HCT116 (cell line): Measurements from ENCODE around the gene GTF3C1. TPM values are rescaled to one million over a fixed set of nuclear protein-coding genes. Genes with fewer than 3 reads are reported as not detected.

Experiments used
- ATAC-seq: fragments of 200-7000 bp; cut with Tn5 transposase; 2 replicates; pipeline ENCODE4 v1.9.1; 2020; ENCODE audit warnings: mild to moderate bottlenecking, moderate library complexity
- BruUV-seq: library from RNA; stranded (reverse); fragments of 400-500 nt; replicated peaks from 2 replicates; lab custom pipeline; 2021; lab: Mats Ljungman, UMichigan
- CTCF ChIA-PET: fragments of 300-600 bp; sonication (Branson Sonifier 250); formaldehyde crosslinking; loops from one replicate; lab custom pipeline; 2021; ENCODE audit warnings: antibody characterized with exemption; lab: Charles Lee
- POLR2A ChIA-PET: fragments of 300-600, 350-600 bp; sonication (Branson Sonifier 250); formaldehyde crosslinking; loops from one replicate; lab custom pipeline; 2021; ENCODE audit warnings: antibody characterized with exemption; lab: Charles Lee
- RAD21 ChIA-PET, 2 experiments: fragments of 300-600 bp; sonication (Branson Sonifier 250); formaldehyde crosslinking; loops; one replicate each; lab custom pipeline; 2023; ENCODE audit warnings: low total read pairs in 2 of 2; ENCODE audit not compliant: uncharacterized antibody in 2 of 2, unreplicated experiment in 2 of 2, low non-redundant PET in 1 of 2; lab: Charles Lee
- DNase-seq: peaks from one replicate; pipeline ENCODE4 v3.0.0-alpha.2; 2010; ENCODE audit warnings: low read depth, low spot score
- H2AFZ ChIP-seq: fragments of 200-600 bp; shearing (Covaris generic), sonication (generic); 2 replicates; pipeline ENCODE4 v1.6.1; 2017; ENCODE audit warnings: low read depth, mixed run types, mixed read lengths, antibody characterized with exemption, low read length; ENCODE audit not compliant: poor library complexity, severe bottlenecking
- H3K27ac ChIP-seq: 2 replicates; pipeline ENCODE4 v1.5.1; 2012; ENCODE audit warnings: low read depth, low read length
- H3K27me3 ChIP-seq: fragments of 200-600 bp; sonication (generic); 2 replicates; pipeline ENCODE4 v1.6.1; 2016; ENCODE audit warnings: mixed run types, low read length, mixed read lengths; ENCODE audit not compliant: insufficient read depth
- H3K36me3 ChIP-seq, 2 experiments: fragments of 200-500 bp in 1 of 2; fragments of 200-600 bp in 1 of 2; sonication (Bioruptor generic) in 1 of 2; sonication (generic) in 1 of 2; 2 replicates each; pipeline versions ENCODE4 v1.5.1 to v1.6.1; 2014 to 2016; ENCODE audit warnings: low read length in 2 of 2, inconsistent platforms in 1 of 2, mixed read lengths in 1 of 2, mixed run types in 1 of 2; ENCODE audit not compliant: insufficient read depth in 2 of 2, control insufficient read depth in 1 of 2
- H3K4me1 ChIP-seq, 2 experiments: fragments of 200-600 bp in 1 of 2; sonication (generic) in 1 of 2; 2 replicates each; pipeline versions ENCODE4 v1.5.1 to v1.6.1; 2012 to 2017; ENCODE audit warnings: low read length in 2 of 2, inconsistent platforms in 1 of 2, mild to moderate bottlenecking in 1 of 2, mixed read lengths in 1 of 2, mixed run types in 1 of 2, moderate library complexity in 1 of 2; ENCODE audit not compliant: insufficient read depth in 2 of 2, control insufficient read depth in 1 of 2
- H3K4me2 ChIP-seq: fragments of 200-600 bp; sonication (generic); 2 replicates; pipeline ENCODE4 v1.6.1; 2017; ENCODE audit warnings: mixed run types, low read length, mixed read lengths
- H3K4me3 ChIP-seq, 2 experiments: fragments of 200-600 bp in 1 of 2; sonication (generic) in 1 of 2; replicated peaks in 1 of 2; 2 replicates each; pipeline ENCODE4 v1.5.1; 2011 to 2016; ENCODE audit warnings: low read length in 2 of 2, control low read depth in 1 of 2, low read depth in 1 of 2, mild to moderate bottlenecking in 1 of 2, mixed read lengths in 1 of 2, mixed run types in 1 of 2
- H3K79me2 ChIP-seq: fragments of 200-600 bp; sonication (generic); 2 replicates; pipeline ENCODE4 v1.6.1; 2017; ENCODE audit warnings: mild to moderate bottlenecking, mixed run types, low read length, moderate library complexity, mixed read lengths; ENCODE audit not compliant: insufficient read depth
- H3K9ac ChIP-seq: fragments of 200-600 bp; sonication (generic); 2 replicates; pipeline ENCODE4 v1.6.1; 2016; ENCODE audit warnings: low read length, mixed read lengths
- H3K9me2 ChIP-seq: fragments of 200-600 bp; sonication (generic), shearing (Covaris generic); 2 replicates; pipeline ENCODE4 v1.6.1; 2017; ENCODE audit warnings: mixed run types, mild to moderate bottlenecking, moderate library complexity; ENCODE audit not compliant: insufficient read depth
- H3K9me3 ChIP-seq, 2 experiments: fragments of 200-500 bp in 1 of 2; fragments of 200-600 bp in 1 of 2; sonication (Bioruptor generic) in 1 of 2; sonication (generic) in 1 of 2; 2 replicates each; pipeline ENCODE4 v1.6.1; 2014 to 2017; ENCODE audit warnings: low read length in 2 of 2, mixed read lengths in 2 of 2, inconsistent platforms in 1 of 2, low read depth in 1 of 2, mild to moderate bottlenecking in 1 of 2, mixed run types in 1 of 2, moderate library complexity in 1 of 2; ENCODE audit not compliant: control insufficient read depth in 1 of 2, insufficient read depth in 1 of 2
- H4K20me1 ChIP-seq: fragments of 200-600 bp; sonication (generic), shearing (Covaris generic); 2 replicates; pipeline ENCODE4 v1.6.1; 2017; ENCODE audit warnings: mixed run types, mild to moderate bottlenecking, moderate library complexity; ENCODE audit not compliant: insufficient read depth
- CEBPB ChIP-seq: IDR thresholded peaks from 2 replicates; pipeline ENCODE4 v1.6.1; 2012; ENCODE audit warnings: low read depth
- EGR1 ChIP-seq: IDR thresholded peaks from 2 replicates; pipeline ENCODE4 v1.6.1; 2012; ENCODE audit warnings: low read depth
- ELF1 ChIP-seq: IDR thresholded peaks from 2 replicates; pipeline ENCODE4 v1.6.1; 2012; ENCODE audit warnings: low read depth, borderline replicate concordance
- EZH2 ChIP-seq: fragments of 200-600 bp; sonication (generic); IDR thresholded peaks from 2 replicates; pipeline ENCODE4 v1.6.1; 2017; ENCODE audit warnings: antibody characterized with exemption, mixed run types
- EZH2phosphoT487 ChIP-seq: fragments of 200-600 bp; IDR thresholded peaks from 2 replicates; pipeline ENCODE4 v1.6.1; 2018; ENCODE audit warnings: antibody characterized with exemption, borderline replicate concordance
- FOSL1 ChIP-seq: IDR thresholded peaks from 2 replicates; pipeline ENCODE4 v1.6.1; 2012; ENCODE audit warnings: low read depth
- JUND ChIP-seq: IDR thresholded peaks from 2 replicates; pipeline ENCODE4 v1.6.1; 2012
- POLR2A ChIP-seq: IDR thresholded peaks from 2 replicates; pipeline ENCODE4 v1.7.0; 2011; ENCODE audit warnings: borderline replicate concordance; ENCODE audit not compliant: insufficient read depth, insufficient read length; ENCODE audit errors: extremely low read depth
- POLR2AphosphoS5 ChIP-seq: IDR thresholded peaks from 2 replicates; pipeline ENCODE4 v1.6.1; 2011; ENCODE audit warnings: mild to moderate bottlenecking, low read depth, low read length, moderate library complexity
- RAD21 ChIP-seq: IDR thresholded peaks from 2 replicates; pipeline ENCODE4 v1.6.1; 2012; ENCODE audit warnings: low read depth, mild to moderate bottlenecking
- SIN3A ChIP-seq: IDR thresholded peaks from 2 replicates; pipeline ENCODE4 v1.6.1; 2012; ENCODE audit warnings: low read depth
- SP1 ChIP-seq: IDR thresholded peaks from 2 replicates; pipeline ENCODE4 v1.6.1; 2012; ENCODE audit warnings: low read depth
- SRF ChIP-seq: IDR thresholded peaks from 2 replicates; pipeline ENCODE4 v1.6.1; 2012; ENCODE audit warnings: low read depth
- ZFX ChIP-seq: fragments of 450-650 bp; IDR thresholded peaks from 2 replicates; pipeline ENCODE4 v1.6.1; 2017
- ZNF274 ChIP-seq: fragments of 200-500 bp; sonication (Bioruptor generic); IDR thresholded peaks from 2 replicates; pipeline ENCODE4 v1.6.1; 2014; ENCODE audit warnings: mild to moderate bottlenecking, low read depth, low read length, inconsistent platforms
- intact Hi-C: fragments of 100-400 bp; cut with micrococcal nuclease; formaldehyde crosslinking; loops from 2 replicates; pipeline ENCODE4 v1.10.0; 2022
- total RNA-seq: library from RNA; stranded (reverse); gene quantifications from one replicate; pipeline ENCODE4 v1.2.1, GENCODE V29; 2021; ENCODE audit not compliant: unreplicated experiment
- TF ChIP-seq, protein P1 (sequence below): IDR thresholded peaks from 2 replicates; pipeline ENCODE4 v1.6.1; 2012
- TF ChIP-seq, protein P2 (sequence below): IDR thresholded peaks from 2 replicates; pipeline ENCODE4 v1.6.1; 2012
- TF ChIP-seq, protein P3 (sequence below), 3 experiments: fragments of 200-600 bp in 1 of 3; sonication (generic) in 1 of 3; IDR thresholded peaks in 2 of 3; conservative IDR thresholded peaks in 1 of 3; 2 replicates each; pipeline ENCODE4 v1.5.1; 2012 to 2017; ENCODE audit warnings: low read depth in 2 of 3, low read length in 2 of 3, antibody characterized with exemption in 1 of 3, borderline replicate concordance in 1 of 3, control low read depth in 1 of 3, mild to moderate bottlenecking in 1 of 3, mixed read lengths in 1 of 3, mixed run types in 1 of 3, moderate library complexity in 1 of 3; ENCODE audit not compliant: insufficient read depth in 1 of 3
- TF ChIP-seq, protein P4 (sequence below): IDR thresholded peaks from 2 replicates; pipeline ENCODE4 v1.6.1; 2011; ENCODE audit warnings: mild to moderate bottlenecking, low read length, moderate library complexity; ENCODE audit not compliant: insufficient replicate concordance; ENCODE audit errors: extremely low read depth

Gene GTF3C1
- total RNA-seq, 1 experiment from 2014 or later = 97.5 TPM

DNA sequence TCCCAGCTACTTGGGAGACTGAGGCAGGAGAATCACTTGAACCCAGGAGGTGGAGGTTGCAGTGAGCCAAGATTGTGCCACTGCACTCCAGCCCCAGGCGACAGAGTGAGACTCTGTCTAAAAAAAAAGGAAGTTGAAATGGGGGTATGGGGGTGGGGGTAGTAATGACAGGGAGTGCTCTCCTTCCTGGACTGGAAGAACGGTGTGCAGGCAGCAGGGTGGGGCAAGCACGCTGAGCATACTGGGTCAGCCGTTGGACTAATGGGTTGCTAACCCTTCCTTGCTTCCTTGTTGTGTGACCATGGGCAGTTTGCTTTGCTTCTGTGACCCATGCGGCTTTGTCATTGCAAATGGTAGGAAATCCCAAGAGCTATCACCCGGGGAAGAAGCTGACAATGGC lies 16.7 kb upstream of the GTF3C1 start:
- no peak overlapping the region for H3K4me2 ChIP-seq
- H3K27ac ChIP-seq = no peak overlapping the region
- no peaks in the 10 kb centered on the region for H3K9me3 ChIP-seq
- ChIA-PET RAD21 (no interaction called here), POLR2A (interaction anchor here (1.6 kb wide), 1 partner anchor 16 kb away, joined by 6 read pairs; the partner anchor contains the start of genes GTF3C1 and KATNIP), CTCF (no interaction called here)
- no peaks in the 10 kb centered on the region for H3K27me3 ChIP-seq
- intact Hi-C loops = no loop called here
- no peak overlapping the region for H3K4me3 ChIP-seq
- H3K79me2 ChIP-seq = no peaks in the 10 kb centered on the region
- no peak overlapping the region for H3K9ac ChIP-seq
- no peaks in the 10 kb centered on the region for H3K4me1 ChIP-seq
- H3K36me3 ChIP-seq = no peaks in the 10 kb centered on the region
- no TSS peak for BruUV-seq
- DNase-seq (no peak), ATAC-seq (no peak)
- no peak overlapping the region for H2AFZ ChIP-seq
- TF ChIP-seq ZFX (no peak), POLR2AphosphoS5 (no peak), CEBPB (no peak), SP1 (no peak), ZNF274 (no peak), POLR2A (no peak), FOSL1 (no peak), EZH2 (no peak), EGR1 (no peak), SRF (no peak), RAD21 (no peak), EZH2phosphoT487 (no peak), SIN3A (no peak), ELF1 (no peak), JUND (no peak)
- TF ChIP-seq, protein P1, sequence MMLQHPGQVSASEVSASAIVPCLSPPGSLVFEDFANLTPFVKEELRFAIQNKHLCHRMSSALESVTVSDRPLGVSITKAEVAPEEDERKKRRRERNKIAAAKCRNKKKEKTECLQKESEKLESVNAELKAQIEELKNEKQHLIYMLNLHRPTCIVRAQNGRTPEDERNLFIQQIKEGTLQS = no peak
- TF ChIP-seq, protein P2, sequence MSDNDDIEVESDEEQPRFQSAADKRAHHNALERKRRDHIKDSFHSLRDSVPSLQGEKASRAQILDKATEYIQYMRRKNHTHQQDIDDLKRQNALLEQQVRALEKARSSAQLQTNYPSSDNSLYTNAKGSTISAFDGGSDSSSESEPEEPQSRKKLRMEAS = no peak
- TF ChIP-seq, protein P3, sequence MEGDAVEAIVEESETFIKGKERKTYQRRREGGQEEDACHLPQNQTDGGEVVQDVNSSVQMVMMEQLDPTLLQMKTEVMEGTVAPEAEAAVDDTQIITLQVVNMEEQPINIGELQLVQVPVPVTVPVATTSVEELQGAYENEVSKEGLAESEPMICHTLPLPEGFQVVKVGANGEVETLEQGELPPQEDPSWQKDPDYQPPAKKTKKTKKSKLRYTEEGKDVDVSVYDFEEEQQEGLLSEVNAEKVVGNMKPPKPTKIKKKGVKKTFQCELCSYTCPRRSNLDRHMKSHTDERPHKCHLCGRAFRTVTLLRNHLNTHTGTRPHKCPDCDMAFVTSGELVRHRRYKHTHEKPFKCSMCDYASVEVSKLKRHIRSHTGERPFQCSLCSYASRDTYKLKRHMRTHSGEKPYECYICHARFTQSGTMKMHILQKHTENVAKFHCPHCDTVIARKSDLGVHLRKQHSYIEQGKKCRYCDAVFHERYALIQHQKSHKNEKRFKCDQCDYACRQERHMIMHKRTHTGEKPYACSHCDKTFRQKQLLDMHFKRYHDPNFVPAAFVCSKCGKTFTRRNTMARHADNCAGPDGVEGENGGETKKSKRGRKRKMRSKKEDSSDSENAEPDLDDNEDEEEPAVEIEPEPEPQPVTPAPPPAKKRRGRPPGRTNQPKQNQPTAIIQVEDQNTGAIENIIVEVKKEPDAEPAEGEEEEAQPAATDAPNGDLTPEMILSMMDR (IDR thresholded peaks at IDR 0.05 in 2 of 3, conservative IDR thresholded peaks at IDR 0.05 in 1 of 3; ENCODE audit: borderline replicate concordance in 1 of 3, insufficient read depth in 1 of 3, low read depth in 2 of 3, low read length in 2 of 3) = no peak
- TF ChIP-seq, protein P4, sequence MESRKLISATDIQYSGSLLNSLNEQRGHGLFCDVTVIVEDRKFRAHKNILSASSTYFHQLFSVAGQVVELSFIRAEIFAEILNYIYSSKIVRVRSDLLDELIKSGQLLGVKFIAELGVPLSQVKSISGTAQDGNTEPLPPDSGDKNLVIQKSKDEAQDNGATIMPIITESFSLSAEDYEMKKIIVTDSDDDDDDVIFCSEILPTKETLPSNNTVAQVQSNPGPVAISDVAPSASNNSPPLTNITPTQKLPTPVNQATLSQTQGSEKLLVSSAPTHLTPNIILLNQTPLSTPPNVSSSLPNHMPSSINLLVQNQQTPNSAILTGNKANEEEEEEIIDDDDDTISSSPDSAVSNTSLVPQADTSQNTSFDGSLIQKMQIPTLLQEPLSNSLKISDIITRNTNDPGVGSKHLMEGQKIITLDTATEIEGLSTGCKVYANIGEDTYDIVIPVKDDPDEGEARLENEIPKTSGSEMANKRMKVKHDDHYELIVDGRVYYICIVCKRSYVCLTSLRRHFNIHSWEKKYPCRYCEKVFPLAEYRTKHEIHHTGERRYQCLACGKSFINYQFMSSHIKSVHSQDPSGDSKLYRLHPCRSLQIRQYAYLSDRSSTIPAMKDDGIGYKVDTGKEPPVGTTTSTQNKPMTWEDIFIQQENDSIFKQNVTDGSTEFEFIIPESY = no peak
- H3K9me2 ChIP-seq = no peaks in the 10 kb centered on the region
- 0 out of 2 replicates have a peak, but pooled peaks cover 4% of the 10 kb centered on the region for H4K20me1 ChIP-seq
